ENCODE data around the gene BMPR1A.

Gene BMPR1A

GRCh38 chr10:86802473-86803108 lies 46.2 kb downstream of the BMPR1A start:
- DNase-seq (ENCODE audit: low read depth in 2 of 2): no peak

DNA sequence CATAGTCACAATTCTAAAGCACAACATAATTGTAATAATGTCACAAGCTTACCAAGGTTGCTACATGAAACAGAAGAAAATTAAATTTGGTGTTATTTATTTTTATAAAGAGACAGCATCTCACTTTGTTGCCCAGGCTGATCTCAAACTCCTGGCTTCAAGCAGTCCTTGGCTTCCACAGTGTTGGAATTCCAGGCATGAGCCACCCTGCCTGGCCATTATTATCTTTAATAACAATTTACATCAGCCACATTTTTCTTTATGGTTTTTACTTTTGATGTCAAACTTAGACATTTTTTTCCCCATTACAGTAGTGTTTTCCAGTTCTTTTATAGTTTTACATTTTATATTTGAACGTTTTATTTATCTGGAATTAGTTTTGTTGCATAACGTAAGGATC lies 46.7 kb downstream of the BMPR1A start:
- no peak for DNase-seq (ENCODE audit: low read depth in 2 of 2)

DNA sequence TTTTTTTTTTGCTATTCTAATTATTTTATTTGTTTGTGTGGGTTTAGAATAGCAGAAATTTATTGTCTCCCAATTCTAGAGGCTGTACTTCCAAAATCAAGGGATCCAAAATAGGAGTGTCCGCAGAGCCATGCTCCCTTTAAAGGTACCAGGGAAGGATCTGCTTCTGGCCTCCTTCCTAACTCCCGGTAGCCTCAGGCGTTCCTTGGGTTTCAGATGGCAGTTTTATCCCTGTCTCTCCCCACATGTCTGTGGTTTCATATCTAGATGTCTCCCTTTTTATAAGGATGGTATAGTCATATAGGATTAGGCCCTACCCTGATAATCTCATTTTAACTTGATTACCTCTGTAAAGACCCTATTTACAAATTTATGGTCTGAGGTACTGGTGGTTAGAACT lies 48.4 kb downstream of the BMPR1A start:
- no peak for DNase-seq (ENCODE audit: low read depth in 2 of 2)

- DNase-seq (ENCODE audit: low read depth in 2 of 2): no peak
Measured at GRCh38 chr10:86813101-86813500, 56.7 kb downstream of the BMPR1A start.

DNA sequence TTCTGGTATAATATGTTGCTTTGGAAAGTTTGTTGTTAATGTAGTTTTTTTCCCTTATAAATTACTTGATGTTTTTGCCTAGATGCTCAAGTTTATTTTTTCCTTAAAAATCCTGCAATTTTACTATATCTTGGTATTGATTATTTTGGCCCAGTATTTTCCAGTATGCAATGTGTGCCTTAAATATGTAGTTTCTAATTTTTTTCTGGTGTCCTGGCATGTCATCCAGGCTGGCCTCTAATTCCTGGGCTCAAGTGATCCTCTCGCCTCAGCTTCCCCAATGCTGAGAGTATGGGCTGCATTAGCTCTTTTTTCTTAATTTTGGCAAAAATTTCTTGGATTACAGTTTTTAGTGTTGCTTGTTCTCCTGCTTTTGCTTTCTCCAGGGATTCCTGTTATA lies 57.6 kb downstream of the BMPR1A start:
- DNase-seq (ENCODE audit: low read depth in 2 of 2): no peak

GRCh38 chr10:86815035-86815617 lies 58.7 kb downstream of the BMPR1A start:
- no peak for DNase-seq (ENCODE audit: low read depth in 2 of 2)

- no peak for DNase-seq (ENCODE audit: low read depth in 2 of 2)
Measured at GRCh38 chr10:86815640-86816039, 59.2 kb downstream of the BMPR1A start.

- DNase-seq (ENCODE audit: low read depth in 2 of 2): no peak
Measured at GRCh38 chr10:86817246-86817645, 60.8 kb downstream of the BMPR1A start.

GRCh38 chr10:86819567-86819966 lies 63.1 kb downstream of the BMPR1A start:
- no peak for DNase-seq (ENCODE audit: low read depth in 2 of 2)

GRCh38 chr10:86820509-86820908 lies 64.1 kb downstream of the BMPR1A start:
- DNase-seq (ENCODE audit: low read depth in 2 of 2): no peak

GRCh38 chr10:86821388-86821999 lies 65.1 kb downstream of the BMPR1A start:
- no peak for DNase-seq (ENCODE audit: low read depth in 2 of 2)

DNA sequence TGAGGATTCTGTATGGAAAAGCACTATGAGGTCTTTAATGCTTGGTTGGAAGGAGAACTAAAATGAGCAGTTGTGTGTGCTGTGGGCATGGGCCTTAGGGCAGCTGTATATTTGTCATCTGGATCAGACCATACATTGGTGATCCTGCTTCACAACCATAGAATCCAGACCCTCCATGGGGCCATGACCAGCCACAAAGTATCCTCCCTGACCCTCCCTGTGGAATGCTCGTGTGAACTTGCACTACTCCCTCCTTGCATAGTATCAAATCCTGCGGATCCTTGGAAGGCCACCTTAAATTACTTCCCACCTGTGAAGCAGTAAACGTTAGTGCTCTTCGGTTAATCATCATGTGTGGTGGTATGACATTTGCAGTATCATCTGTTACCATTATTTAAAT lies 67.1 kb downstream of the BMPR1A start:
- DNase-seq (ENCODE audit: low read depth in 2 of 2): no peak

DNA sequence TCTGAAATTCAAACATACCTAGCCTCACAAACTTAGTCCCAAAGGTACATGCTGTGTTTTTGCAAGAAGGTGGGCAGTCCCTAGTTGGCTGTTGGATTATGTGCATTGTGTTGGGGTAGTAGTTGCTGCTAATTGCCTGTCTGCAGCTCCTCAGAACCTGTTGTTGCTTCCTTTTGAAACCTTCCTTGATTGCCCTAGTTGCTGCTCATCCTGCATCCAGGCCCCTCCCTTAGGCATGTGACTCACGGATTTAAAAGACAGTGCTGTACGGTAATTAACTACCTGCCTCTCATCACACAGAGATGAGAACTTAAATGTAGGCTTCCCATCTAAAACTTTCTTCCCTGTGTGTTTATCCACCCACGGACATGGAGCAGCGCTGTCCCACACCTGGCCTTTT lies 67.7 kb downstream of the BMPR1A start:
- DNase-seq (ENCODE audit: low read depth in 2 of 2): no peak

GRCh38 chr10:86825366-86825765 lies 68.9 kb downstream of the BMPR1A start:
- DNase-seq (ENCODE audit: low read depth in 2 of 2): no peak

DNA sequence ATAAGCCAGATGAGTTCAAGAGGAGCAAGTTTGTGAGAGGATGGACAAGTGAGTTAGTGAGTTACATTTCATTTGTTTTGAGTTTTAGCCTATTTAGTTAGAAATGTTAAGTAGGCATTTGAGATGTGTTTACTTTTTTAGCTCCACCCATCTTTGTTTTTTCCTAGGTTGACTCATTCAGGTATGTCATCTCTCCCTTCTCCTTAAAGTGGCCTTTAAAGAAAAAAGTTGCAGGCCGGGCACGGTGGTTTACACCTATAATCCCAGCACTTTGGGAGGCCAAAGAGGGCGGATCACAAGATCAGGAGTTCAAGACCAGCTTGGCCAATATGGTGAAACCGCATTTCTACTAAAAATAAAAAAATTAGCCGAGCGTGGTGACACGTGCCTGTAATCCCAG lies 71.2 kb downstream of the BMPR1A start:
- no peak for DNase-seq (ENCODE audit: low read depth in 2 of 2)

- DNase-seq (ENCODE audit: low read depth in 2 of 2): no peak
Measured at GRCh38 chr10:86828145-86828544, 71.7 kb downstream of the BMPR1A start.

- DNase-seq (ENCODE audit: low read depth in 2 of 2): no peak
Measured at GRCh38 chr10:86829472-86829871, 73.1 kb downstream of the BMPR1A start.

DNA sequence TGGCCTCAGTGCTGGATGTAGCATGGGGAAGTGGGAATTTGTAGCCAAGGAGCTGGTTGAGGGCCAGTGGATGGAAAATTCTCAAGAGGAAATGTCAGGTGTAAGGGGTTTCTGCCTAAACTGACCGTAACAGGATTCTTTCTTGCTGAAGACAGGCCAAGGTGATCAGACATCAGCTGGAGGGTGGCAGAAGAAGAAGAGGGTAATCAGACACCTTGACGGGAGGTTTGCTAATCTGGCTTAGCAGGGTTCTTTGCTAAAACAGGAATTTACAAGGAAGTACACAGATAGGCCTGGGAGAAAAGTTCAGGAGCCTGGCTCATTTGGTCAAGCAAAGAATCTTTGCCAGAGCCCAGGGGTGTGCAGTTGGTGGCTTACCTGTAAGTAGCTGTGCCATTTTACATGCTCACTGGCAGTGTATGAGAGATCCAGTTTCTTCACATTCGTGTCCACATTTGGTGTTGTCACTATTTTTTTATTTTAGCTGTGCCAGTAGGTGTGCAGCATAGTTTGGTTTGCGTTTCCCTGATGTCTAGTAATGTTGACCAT lies 73.7 kb downstream of the BMPR1A start:
- no peak for DNase-seq (ENCODE audit: low read depth in 2 of 2)

GRCh38 chr10:86833969-86834368 lies 77.5 kb downstream of the BMPR1A start:
- DNase-seq (ENCODE audit: low read depth in 2 of 2): no peak

DNA sequence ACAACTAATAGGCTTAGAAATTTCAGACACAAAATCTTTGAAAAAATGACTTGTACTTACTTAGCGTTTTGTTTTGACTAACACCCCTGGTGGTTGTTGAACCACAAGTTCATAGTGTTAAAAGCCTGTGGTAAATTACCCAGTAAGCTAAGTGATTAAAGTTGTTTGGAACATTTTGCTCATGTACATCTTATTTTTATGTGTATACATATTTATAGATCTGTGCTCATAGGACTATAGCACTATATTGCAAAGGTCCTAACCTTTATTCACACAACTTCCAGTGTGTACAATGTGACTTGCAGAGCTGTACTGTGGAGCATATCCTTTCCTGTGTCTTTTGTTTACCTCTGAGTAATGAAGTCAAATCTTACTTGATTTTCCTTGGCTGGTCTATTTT lies 79.6 kb downstream of the BMPR1A start:
- no peak for DNase-seq (ENCODE audit: low read depth in 2 of 2)

DNA sequence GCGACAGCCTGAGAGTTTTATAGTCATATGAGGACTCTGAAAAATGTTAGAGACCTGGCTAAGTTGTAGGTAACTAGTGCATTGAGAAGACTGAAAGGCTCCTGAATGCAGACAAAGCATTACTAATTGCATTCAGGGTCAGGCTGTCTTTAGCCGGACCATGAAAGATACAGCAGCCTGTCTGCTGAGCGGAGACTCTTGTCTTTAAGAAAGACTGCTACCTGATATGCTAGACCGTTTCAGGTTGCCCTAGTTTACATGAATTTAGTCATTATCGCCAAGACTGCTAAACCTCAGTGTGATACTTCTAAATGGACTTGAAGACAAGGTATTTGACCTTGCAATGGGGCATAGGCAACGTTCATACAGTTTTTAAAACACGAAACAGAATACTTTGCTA lies 81.2 kb downstream of the BMPR1A start:
- no peak for DNase-seq (ENCODE audit: low read depth in 2 of 2)

DNA sequence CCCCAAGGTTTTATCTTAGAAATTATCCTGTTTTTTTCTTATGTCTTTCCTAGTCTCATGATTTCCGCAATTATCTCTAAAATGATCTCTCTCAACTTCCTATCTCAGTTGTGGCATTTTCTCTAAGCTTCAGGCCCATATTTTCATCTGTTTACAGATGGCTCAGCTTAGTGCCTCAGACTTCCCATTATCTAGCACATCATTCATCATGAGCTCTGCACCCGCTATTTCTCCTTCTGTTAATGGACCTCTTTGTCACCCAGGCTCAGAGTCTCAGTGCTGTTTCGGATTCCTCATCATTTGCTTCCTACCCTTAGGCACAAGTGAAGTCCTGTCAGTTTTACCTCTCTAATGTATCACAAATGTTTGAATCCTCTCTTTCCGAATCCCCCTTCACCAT lies 84.1 kb downstream of the BMPR1A start:
- DNase-seq (ENCODE audit: low read depth in 2 of 2): no peak

- no peak for DNase-seq (ENCODE audit: low read depth in 2 of 2)
Measured at GRCh38 chr10:86846088-86846487, 89.7 kb downstream of the BMPR1A start.
